Pancreas (tissue), 10 donors: ENCODE results near the gene PPM1A. TPM values are rescaled to one million over a fixed set of nuclear protein-coding genes. Genes with fewer than 3 reads are reported as not detected.

Source experiments
- ATAC-seq, 4 donors: fragments of 200-7000 bp; cut with Tn5 transposase; one replicate each; pipeline versions ENCODE4 v1.8.0 to v1.9.1; 2020; ENCODE audit warnings: mild to moderate bottlenecking in 4 of 4, moderate library complexity in 4 of 4
- DNase-seq, 6 donors: peaks; one replicate each; pipeline ENCODE4 v3.0.0-alpha.2; 2020
- FAIRE-seq: peaks from 2 replicates; lab custom pipeline; 2012; peaks lifted over from hg19 to GRCh38; lab: Jason Lieb, UNC
- H3K27ac ChIP-seq, 4 donors: fragments of 200-600 bp; sonication (generic); 1 replicate in 3 of 4; 2 replicates in 1 of 4; pipeline versions ENCODE4 v1.5.0 to v1.8.0; 2020
- H3K27me3 ChIP-seq, 4 donors: fragments of 200-600 bp; one replicate each; pipeline ENCODE4 v1.8.0; 2021
- H3K36me3 ChIP-seq, 3 donors: fragments of 200-600 bp; sonication (generic) in 1 of 3; one replicate each; pipeline versions ENCODE4 v1.5.0 to v1.8.0; 2020 to 2021
- H3K4me1 ChIP-seq, 3 donors: fragments of 200-600 bp; one replicate each; pipeline ENCODE4 v1.8.0; 2021
- H3K4me3 ChIP-seq, 4 donors: fragments of 200-600 bp; sonication (generic) in 2 of 4; one replicate each; pipeline versions ENCODE4 v1.5.0 to v1.8.0; 2020 to 2021
- H3K9me3 ChIP-seq, 4 donors: fragments of 200-600 bp; one replicate each; pipeline ENCODE4 v1.8.0; 2021
- WGBS, 2 donors: extraction: QIAGEN DNeasy Blood & Tissue Kit; methylation state at CpG; one replicate each; pipeline ENCODE4 v1.1.7; 2013; 5-methylcytosine and 5-hydroxymethylcytosine counted together
- intact Hi-C, 3 donors: fragments of 100-400 bp; cut with DNase I; formaldehyde crosslinking; loops; one replicate each; pipeline versions ENCODE4 v1.11.1 to v1.14.2; 2022
- polyA plus RNA-seq, 2 donors: library from polyadenylated mRNA; stranded (reverse); fragments of 200-250 nt; gene quantifications; one replicate each; pipeline ENCODE4 v1.2.3, GENCODE V29; 2013
- total RNA-seq, 6 donors: library from RNA; stranded (reverse); fragmentation: NEBNext Ultra II Directional in 4 of 6; extraction: Animal tissue kit (Norgen Biotek cat#: 25700) in 4 of 6; gene quantifications; one replicate each; pipeline versions ENCODE4 v1.2.1 to v1.2.4, GENCODE V29; 2021 to 2023
- TF ChIP-seq, protein P1 (sequence below), 4 donors: fragments of 200-600 bp; sonication (generic) in 3 of 4; IDR thresholded peaks; one replicate each; pipeline versions ENCODE4 v1.5.0 to v1.8.0; 2021; ENCODE audit warnings: antibody characterized with exemption in 4 of 4
- donor health status: healthy with polysubstance abuse.
- donor health status: DM: no; HTN: no; CAD: no; lungs with moderate emphysema.
- donor health status: DM: no; HTN: no; CAD: no.
- donor health status: control.
- donor health status: control.
- donor health status: Bipolar disorder and iron deficiency.
- donor health status: DM: yes; HTN: yes; CAD: no.
- donor health status: DM: no; HTN: no; CAD: no.
- donor health status: DM: no; HTN: no; CAD: no.
- donor health status: DM: yes; HTN: yes; CAD: no.

The PPM1A gene
- total and polyA plus RNA-seq, 8 donors, result 10.0 to 32.3 (median 23.7) TPM

DNA sequence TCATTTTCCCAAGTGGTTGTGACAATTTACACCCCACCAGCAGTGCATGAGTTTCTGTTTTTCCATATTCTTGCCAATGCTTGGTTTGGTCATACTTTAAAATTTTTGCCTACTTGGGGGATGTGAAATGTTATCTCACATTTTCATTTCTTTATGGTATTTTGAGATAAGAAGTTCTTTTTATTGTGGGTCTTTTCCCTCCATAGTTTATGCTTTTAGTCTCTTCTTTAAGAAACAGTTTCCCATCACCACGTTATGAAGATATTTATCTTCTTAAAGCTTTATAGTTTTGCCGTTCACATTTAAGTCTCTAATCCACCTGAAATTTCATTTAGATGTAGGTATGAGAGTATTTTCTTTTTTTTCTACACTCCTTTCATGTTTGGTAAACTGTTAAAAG, 95.7 kb downstream of the PPM1A start:
- no peaks in the 10 kb centered on the region for H3K27me3 ChIP-seq
- H3K27ac ChIP-seq, result no peak overlapping the region
- DNase-seq, result no peak
- WGBS, 2 donors, result 74 to 84% methylated on average over 2 of the region's 2 CpGs
- no peak for ATAC-seq
- no peak for FAIRE-seq
- H3K4me3 ChIP-seq, result no peak overlapping the region
- peaks cover 0 to 3% (median 0%) of the 10 kb centered on the region in 3 donors for H3K4me1 ChIP-seq
- intact Hi-C loops, result no loop called here
- TF ChIP-seq, protein P1, sequence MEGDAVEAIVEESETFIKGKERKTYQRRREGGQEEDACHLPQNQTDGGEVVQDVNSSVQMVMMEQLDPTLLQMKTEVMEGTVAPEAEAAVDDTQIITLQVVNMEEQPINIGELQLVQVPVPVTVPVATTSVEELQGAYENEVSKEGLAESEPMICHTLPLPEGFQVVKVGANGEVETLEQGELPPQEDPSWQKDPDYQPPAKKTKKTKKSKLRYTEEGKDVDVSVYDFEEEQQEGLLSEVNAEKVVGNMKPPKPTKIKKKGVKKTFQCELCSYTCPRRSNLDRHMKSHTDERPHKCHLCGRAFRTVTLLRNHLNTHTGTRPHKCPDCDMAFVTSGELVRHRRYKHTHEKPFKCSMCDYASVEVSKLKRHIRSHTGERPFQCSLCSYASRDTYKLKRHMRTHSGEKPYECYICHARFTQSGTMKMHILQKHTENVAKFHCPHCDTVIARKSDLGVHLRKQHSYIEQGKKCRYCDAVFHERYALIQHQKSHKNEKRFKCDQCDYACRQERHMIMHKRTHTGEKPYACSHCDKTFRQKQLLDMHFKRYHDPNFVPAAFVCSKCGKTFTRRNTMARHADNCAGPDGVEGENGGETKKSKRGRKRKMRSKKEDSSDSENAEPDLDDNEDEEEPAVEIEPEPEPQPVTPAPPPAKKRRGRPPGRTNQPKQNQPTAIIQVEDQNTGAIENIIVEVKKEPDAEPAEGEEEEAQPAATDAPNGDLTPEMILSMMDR (IDR thresholded peaks at IDR 0.05), result no peak
- H3K36me3 ChIP-seq, result no peaks in the 10 kb centered on the region
- H3K9me3 ChIP-seq, result no peaks in the 10 kb centered on the region

DNA sequence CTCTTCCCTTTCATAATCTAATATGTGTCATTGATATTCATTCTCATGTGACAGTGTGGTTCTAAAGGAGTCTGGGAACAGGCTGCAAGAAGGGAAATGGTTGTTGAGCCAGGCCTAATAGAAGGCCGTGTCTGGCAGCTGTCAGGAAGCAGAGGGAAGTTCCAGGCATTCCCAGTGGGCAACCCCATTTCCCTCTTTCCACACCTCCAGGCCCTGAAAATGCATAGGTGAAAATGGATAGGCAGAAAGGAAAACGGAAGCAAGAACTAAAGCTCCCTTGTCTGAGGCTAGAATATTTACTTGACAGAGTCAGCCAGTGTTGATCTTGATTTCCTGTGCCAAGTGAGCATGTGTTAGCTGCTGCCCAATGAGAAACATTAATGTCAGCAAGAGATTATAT, 97.7 kb downstream of the PPM1A start:
- DNase-seq (no peak), ATAC-seq (peak; percentile 75 to 87 (median 82))

DNA sequence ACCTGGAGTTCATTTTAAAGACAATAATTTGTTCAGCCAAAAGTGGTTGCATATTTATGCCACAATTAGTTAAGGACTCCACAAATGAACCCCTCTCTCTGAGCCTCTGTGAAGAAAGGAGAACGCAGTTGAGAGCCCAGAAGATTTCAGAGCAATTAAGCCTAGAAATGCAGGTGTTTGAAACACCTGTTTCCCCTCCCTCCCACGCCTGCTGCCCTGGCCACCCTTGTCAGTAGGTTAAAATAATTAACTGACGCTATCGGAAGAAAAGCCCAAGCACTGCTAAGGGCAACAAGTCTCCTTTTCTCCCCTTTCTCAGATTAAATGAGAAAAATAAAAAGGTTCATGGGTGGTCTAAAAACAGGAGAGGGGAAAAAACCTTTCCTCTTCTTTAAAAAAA, 99.2 kb downstream of the PPM1A start:
- ATAC-seq (peak in 3 of 4 donors; percentile 23 to 44 (median 43)), FAIRE-seq (no peak), DNase-seq (no peak)
- TF ChIP-seq, protein P1 (IDR thresholded peaks at IDR 0.05), result no peak
- peaks cover 0 to 3% (median 0%) of the 10 kb centered on the region in 4 donors for H3K27me3 ChIP-seq
- no peaks in the 10 kb centered on the region for H3K36me3 ChIP-seq
- no peaks in the 10 kb centered on the region for H3K9me3 ChIP-seq
- 49 to 63% methylated on average over 4 of the region's 4 CpGs for WGBS, 2 donors
- intact Hi-C loops, result no loop called here
- no peak overlapping the region for H3K4me3 ChIP-seq
- H3K27ac ChIP-seq, result no peak overlapping the region
- peaks cover 0 to 3% (median 0%) of the 10 kb centered on the region in 3 donors for H3K4me1 ChIP-seq

More for the DNA sequence above, 97.7 kb downstream of the PPM1A start:
- Histone ChIP-seq H3K9me3 (no peaks in the 10 kb centered on the region), H3K4me1 (peaks cover 0 to 3% (median 0%) of the 10 kb centered on the region in 3 donors), H3K4me3 (no peak overlapping the region), H3K36me3 (no peaks in the 10 kb centered on the region), H3K27ac (no peak overlapping the region), H3K27me3 (peaks cover 0 to 3% (median 0%) of the 10 kb centered on the region in 4 donors)
- TF ChIP-seq, protein P1 (IDR thresholded peaks at IDR 0.05), result no peak
- 42 to 46% methylated on average over 2 of the region's 2 CpGs for WGBS, 2 donors
- intact Hi-C loops, result no loop called here
- FAIRE-seq, result no peak

Other genes with a start within 250 kb of the PPM1A start
- gene PCNX4, start 157.3 kb upstream of the PPM1A start, total RNA-seq, result 10 to 100 TPM; 13.7 to 24.0 (median 16.1) TPM
- 10 to 100 TPM in 1 of 2 donors, 1 to 10 TPM in 1; 9.5 to 21.6 TPM for gene PCNX4, start 157.3 kb upstream of the PPM1A start, polyA plus RNA-seq
- 10 to 100 TPM; 29.4 to 65.4 (median 37.9) TPM for gene DHRS7, start 83.8 kb upstream of the PPM1A start, total RNA-seq
- gene DHRS7, start 83.8 kb upstream of the PPM1A start, polyA plus RNA-seq, result 10 to 100 TPM; 31.6 to 52.4 TPM
- not detected for gene C14orf39, start 236.8 kb downstream of the PPM1A start, total RNA-seq
- gene C14orf39, start 236.8 kb downstream of the PPM1A start, polyA plus RNA-seq, result under 1 TPM in 1 of 2 donors, not detected in 1; 0.02 TPM